OCI-LY3 (cell line): ENCODE results near the gene SEZ6L.
A peak's percentile ranks its signal among the peaks of the same experiment; 100 is the strongest.

Source experiments
- H2AFZ ChIP-seq: fragments of 200-600, 300-600 bp; shearing (Covaris generic); 2 replicates; pipeline ENCODE4 v1.6.0; 2014; ENCODE audit warnings: antibody characterized with exemption, low read depth, low read length
- H3K27ac ChIP-seq: fragments of 200-600, 300-600 bp; sonication (generic); 2 replicates; pipeline ENCODE4 v1.5.1; 2014; ENCODE audit warnings: mild to moderate bottlenecking, low read length, moderate library complexity, mixed read lengths
- H3K27me3 ChIP-seq: fragments of 200-600, 300-600 bp; sonication (generic); 2 replicates; pipeline ENCODE4 v1.6.1; 2014; ENCODE audit warnings: low read depth, low read length, mixed read lengths
- H3K36me3 ChIP-seq: fragments of 200-600, 300-600 bp; sonication (generic); replicated peaks from 2 replicates; pipeline ENCODE3; 2014; ENCODE audit warnings: low read depth, low read length, mixed read lengths
- H3K4me1 ChIP-seq: fragments of 300-600, 200-600 bp; sonication (generic); 2 replicates; pipeline ENCODE4 v1.6.1; 2014; ENCODE audit warnings: low read length, mixed read lengths
- H3K4me2 ChIP-seq: fragments of 200-600, 300-600 bp; sonication (generic); 2 replicates; pipeline ENCODE4 v1.6.1; 2014; ENCODE audit warnings: low read length, mixed read lengths
- H3K4me3 ChIP-seq: fragments of 300-600, 200-600 bp; sonication (generic); 2 replicates; pipeline ENCODE4 v1.5.1; 2014; ENCODE audit warnings: antibody characterized with exemption, mild to moderate bottlenecking, low read length, moderate library complexity
- H3K79me2 ChIP-seq: fragments of 300-600, 200-600 bp; shearing (Covaris generic); 2 replicates; pipeline ENCODE4 v1.6.1; 2014; ENCODE audit warnings: mild to moderate bottlenecking, low read length, mixed read lengths
- H3K9ac ChIP-seq: fragments of 300-600, 200-600 bp; shearing (Covaris generic); 2 replicates; pipeline ENCODE4 v1.6.0; 2014; ENCODE audit warnings: mild to moderate bottlenecking, low read length, moderate library complexity
- H3K9me3 ChIP-seq: fragments of 200-600, 300-600 bp; shearing (Covaris generic); 2 replicates; pipeline ENCODE4 v1.6.1; 2014; ENCODE audit warnings: low read length, mixed read lengths; ENCODE audit not compliant: insufficient read depth
- H4K20me1 ChIP-seq: fragments of 200-600, 300-600 bp; sonication (generic); 2 replicates; pipeline ENCODE4 v1.6.1; 2016; ENCODE audit warnings: low read length, mixed read lengths; ENCODE audit not compliant: insufficient read depth
- EZH2phosphoT487 ChIP-seq: fragments of 200-600 bp; shearing (Covaris generic); IDR thresholded peaks from 2 replicates; pipeline ENCODE4 v1.6.1; 2018; ENCODE audit warnings: antibody characterized with exemption, mixed run types, low read depth
- TF ChIP-seq, protein P1 (sequence below): fragments of 200-600, 300-600 bp; sonication (generic); IDR thresholded peaks from 2 replicates; pipeline ENCODE4 v1.5.1; 2014; ENCODE audit warnings: antibody characterized with exemption, low read length, low read depth

Gene SEZ6L

DNA sequence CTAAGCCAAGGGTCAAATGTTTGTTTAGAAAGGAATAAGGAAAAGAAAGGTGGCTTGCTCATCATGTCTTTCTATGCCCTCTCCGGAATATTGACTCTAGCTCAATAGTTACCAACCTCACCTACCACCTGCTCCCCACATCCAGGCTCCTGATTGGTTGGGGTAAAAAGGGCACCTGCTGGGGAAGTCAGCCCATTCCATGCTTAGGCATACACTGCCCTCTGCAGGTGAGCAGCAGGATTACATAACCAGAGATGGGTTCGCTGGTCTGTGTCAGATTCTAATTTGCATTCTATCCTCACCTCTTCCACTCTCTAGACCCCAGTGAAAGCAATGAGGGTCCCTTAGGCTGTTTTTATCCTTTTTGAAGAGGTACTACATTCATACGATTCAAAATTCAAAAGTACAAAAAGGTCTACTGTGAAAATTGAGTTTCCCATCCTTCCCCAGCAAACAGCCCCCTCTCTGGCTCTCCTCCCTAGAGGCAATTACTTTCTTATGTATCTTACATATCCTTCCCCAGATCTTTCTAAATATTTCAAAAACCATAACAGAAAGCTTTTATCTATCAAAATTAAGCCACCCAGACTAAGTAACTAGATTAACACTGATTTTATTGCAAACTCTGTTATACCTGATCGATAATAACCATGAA is 161.8 kb downstream of the SEZ6L start:
- Histone ChIP-seq H3K4me3 (no peak overlapping the region), H3K4me2 (no peak overlapping the region), H4K20me1 (no peaks in the 10 kb centered on the region), H3K9me3 (no peaks in the 10 kb centered on the region), H3K79me2 (no peaks in the 10 kb centered on the region), H2AFZ (no peak overlapping the region), H3K9ac (no peak overlapping the region), H3K36me3 (no peaks in the 10 kb centered on the region), H3K27ac (no peak overlapping the region), H3K4me1 (peaks cover 16% of the 10 kb centered on the region), H3K27me3 (peaks cover 39% of the 10 kb centered on the region)
- no peak for TF ChIP-seq EZH2phosphoT487
- TF ChIP-seq, protein P1, sequence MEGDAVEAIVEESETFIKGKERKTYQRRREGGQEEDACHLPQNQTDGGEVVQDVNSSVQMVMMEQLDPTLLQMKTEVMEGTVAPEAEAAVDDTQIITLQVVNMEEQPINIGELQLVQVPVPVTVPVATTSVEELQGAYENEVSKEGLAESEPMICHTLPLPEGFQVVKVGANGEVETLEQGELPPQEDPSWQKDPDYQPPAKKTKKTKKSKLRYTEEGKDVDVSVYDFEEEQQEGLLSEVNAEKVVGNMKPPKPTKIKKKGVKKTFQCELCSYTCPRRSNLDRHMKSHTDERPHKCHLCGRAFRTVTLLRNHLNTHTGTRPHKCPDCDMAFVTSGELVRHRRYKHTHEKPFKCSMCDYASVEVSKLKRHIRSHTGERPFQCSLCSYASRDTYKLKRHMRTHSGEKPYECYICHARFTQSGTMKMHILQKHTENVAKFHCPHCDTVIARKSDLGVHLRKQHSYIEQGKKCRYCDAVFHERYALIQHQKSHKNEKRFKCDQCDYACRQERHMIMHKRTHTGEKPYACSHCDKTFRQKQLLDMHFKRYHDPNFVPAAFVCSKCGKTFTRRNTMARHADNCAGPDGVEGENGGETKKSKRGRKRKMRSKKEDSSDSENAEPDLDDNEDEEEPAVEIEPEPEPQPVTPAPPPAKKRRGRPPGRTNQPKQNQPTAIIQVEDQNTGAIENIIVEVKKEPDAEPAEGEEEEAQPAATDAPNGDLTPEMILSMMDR = peak; percentile 99

DNA sequence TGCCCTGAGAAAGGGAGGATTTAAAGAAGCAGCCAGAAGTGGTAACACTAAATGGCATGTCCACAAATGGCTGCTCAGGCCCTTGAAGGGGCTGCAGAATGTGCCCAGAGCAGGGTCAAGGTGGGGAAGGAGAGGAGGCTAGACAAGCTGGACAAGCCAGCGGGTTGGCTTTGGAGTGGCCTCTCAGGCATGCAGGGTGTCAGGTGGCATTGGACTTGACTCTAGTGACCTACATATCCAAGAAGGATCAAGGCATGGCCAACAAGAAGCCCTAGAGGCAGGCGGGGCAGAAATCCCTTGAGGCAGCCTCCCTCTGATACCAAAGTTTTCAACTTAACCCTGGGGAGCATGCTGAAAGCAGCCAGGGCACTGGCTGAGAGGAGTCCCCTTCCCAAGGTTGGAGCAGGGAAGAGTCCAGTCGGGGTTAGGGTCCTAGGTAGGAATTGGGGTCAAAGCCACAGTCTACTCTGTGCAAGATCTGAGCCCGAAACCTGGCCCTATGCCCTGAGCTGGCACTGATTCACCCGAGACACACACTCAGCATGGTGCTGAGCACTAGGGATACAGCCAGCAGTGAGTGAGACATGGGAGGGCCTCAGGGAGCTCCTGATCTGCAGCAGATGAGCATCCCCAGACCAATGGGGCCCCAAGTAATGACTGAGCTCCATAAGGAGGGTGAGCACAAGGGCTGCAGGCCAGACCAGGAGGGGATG is 164.0 kb downstream of the SEZ6L start:
- no peak overlapping the region for H2AFZ ChIP-seq
- no peaks in the 10 kb centered on the region for H3K79me2 ChIP-seq
- no peak overlapping the region for H3K4me2 ChIP-seq
- H3K36me3 ChIP-seq = no peaks in the 10 kb centered on the region
- H3K9me3 ChIP-seq = no peaks in the 10 kb centered on the region
- H3K9ac ChIP-seq = no peak overlapping the region
- no peak overlapping the region for H3K27ac ChIP-seq
- H3K4me3 ChIP-seq = no peak overlapping the region
- peaks cover 55% of the 10 kb centered on the region for H3K27me3 ChIP-seq
- H4K20me1 ChIP-seq = no peaks in the 10 kb centered on the region
- no peak for TF ChIP-seq EZH2phosphoT487
- TF ChIP-seq, protein P1 = no peak
- peaks cover 2% of the 10 kb centered on the region; the same call in 1 of the 2 replicates for H3K4me1 ChIP-seq

DNA sequence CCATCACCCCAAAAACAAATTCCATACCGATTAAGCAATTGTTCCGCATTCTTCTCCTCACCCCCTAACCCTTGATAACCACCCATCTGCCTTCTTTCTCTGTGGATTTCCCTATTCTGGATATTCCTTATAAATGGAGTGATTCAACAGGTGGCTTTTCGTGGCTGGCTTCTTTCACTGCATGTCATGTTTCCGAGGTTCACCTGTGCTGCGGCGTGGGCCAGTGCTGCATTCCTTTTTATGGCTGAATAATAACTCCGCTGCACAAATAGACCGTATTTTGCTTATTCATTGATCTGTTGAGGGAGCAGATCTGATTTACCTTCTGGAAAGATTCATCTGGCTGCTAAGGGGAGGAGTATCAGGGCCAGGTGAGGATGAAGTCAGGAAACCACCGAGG is 165.0 kb downstream of the SEZ6L start:
- no peaks in the 10 kb centered on the region for H3K9me3 ChIP-seq
- H3K27ac ChIP-seq = no peak overlapping the region
- no peak overlapping the region for H3K9ac ChIP-seq
- H3K79me2 ChIP-seq = no peaks in the 10 kb centered on the region
- H2AFZ ChIP-seq = no peak overlapping the region
- no peak overlapping the region for H3K4me3 ChIP-seq
- TF ChIP-seq, protein P1 = no peak
- TF ChIP-seq EZH2phosphoT487 = no peak
- no peaks in the 10 kb centered on the region for H3K36me3 ChIP-seq
- peaks cover 2% of the 10 kb centered on the region; the same call in 1 of the 2 replicates for H3K4me1 ChIP-seq
- no peaks in the 10 kb centered on the region for H4K20me1 ChIP-seq
- H3K4me2 ChIP-seq = no peak overlapping the region
- peaks cover 59% of the 10 kb centered on the region for H3K27me3 ChIP-seq

DNA sequence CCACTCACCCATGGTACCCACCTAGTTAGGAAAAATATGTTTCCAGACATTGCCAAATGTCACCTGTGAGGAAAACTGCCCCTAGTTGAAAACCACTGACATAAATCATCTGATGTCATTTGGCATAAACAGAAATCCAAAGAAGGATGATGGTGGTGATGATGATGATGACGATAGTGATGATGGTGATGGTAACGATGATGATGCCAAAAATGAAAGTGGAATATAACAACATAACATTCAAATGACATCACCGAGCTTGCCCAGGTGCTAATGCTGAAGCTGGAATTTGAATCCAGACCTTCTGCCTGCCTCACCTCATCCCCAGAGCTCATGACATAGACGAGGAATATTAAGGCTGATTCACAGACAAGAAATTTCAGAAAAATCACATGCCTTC is 167.5 kb downstream of the SEZ6L start:
- no peak overlapping the region for H3K4me3 ChIP-seq

More for the DNA sequence above, 167.5 kb downstream of the SEZ6L start:
- no peaks in the 10 kb centered on the region for H3K9me3 ChIP-seq
- no peak overlapping the region for H2AFZ ChIP-seq
- no peaks in the 10 kb centered on the region for H3K79me2 ChIP-seq
- H3K4me1 ChIP-seq = no peaks in the 10 kb centered on the region
- H3K36me3 ChIP-seq = no peaks in the 10 kb centered on the region
- H3K27me3 ChIP-seq = peaks cover 83% of the 10 kb centered on the region
- TF ChIP-seq, protein P1 = no peak
- TF ChIP-seq EZH2phosphoT487 = no peak
- H3K9ac ChIP-seq = no peak overlapping the region
- no peak overlapping the region for H3K4me2 ChIP-seq
- no peak overlapping the region for H3K27ac ChIP-seq
- no peaks in the 10 kb centered on the region for H4K20me1 ChIP-seq
